Activated effector memory CD4-positive, alpha-beta T cell treated with anti-CD3 and anti-CD28 coated beads, Interleukin-2, amount 50 U/mL, for 16 hours (primary cell): ENCODE measurements around the gene NR4A3.

Experiments
- DNase-seq: peaks from one replicate; pipeline ENCODE4 v3.0.0-alpha.2; 2020

Gene NR4A3

DNA sequence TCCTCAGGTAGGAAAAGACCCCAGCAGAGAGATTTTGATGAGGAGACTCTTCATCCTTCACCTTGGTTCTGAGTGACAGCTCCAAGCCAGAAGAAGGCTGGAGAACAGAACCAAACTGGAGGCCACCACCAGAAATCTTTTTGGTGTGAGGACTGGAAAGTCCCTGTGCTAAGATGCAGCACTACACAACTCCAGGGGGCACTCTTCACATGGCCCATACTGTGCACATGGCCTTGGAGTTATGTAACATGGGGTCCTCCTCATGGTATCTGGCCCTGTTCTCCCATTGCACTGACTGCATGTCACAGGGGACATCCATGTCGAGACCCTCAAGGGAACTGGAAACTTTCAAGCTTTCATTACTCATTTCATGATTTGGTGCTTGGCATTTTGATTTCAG lies 67.4 kb downstream of the NR4A3 start:
- no peak for DNase-seq

DNA sequence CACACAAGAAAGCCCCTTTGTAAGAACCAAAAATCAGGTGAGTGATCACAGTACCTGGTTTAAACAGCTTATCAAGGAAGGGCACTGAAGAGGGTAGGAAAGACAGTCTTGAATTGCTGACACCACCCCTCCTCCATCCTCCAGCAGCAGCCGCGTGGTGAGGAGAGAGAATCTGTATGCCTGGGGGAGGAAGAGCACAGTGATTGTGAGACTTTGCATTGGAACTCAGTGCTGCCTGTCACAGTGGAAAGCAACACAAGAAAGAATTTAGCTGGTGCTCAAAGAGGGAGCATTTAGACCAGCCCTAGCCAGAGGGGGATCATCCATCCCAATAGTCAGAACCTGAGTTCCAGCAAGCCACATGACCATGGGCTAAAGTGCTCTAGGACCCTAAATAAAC lies 73.1 kb downstream of the NR4A3 start:
- DNase-seq, result no peak

DNA sequence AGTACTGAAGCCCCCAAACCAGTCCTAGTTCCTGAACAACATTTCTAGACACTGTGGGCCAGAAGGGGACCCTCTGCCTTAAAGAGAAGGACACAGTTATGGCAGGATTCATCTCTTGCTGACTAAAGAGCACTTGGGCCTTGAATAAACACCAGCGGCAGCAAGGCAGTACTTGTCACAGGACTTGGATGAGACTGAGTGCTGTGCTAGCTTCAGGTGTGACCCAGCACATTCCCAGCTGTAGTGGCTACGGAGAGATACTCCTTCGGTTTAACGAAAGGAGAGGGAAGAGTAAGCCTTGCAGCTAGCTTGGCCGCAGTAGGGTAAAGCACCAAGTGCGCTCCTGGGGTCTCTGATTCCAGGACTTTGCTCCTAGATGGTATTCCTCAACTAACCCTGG lies 73.8 kb downstream of the NR4A3 start:
- DNase-seq, result no peak

DNA sequence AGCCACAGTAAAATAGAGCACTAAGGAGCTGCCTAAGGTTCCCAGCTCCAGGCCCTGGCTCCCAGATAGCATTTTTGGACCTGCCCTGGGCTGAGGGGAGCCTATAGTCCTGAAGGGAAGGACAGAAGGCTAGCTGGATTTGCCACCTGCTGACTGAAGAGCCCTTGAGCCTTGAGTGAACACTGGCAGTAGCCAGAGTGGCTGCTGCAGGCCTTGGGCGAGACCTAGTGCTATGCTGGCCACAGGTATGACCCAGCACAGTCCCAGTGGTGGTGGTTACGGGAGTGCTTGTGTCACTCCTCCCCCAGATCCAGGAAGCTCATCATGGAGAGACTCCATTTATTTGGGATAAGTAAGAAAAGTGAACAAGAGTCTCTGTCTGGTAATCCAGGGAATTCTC lies 74.4 kb downstream of the NR4A3 start:
- no peak for DNase-seq

DNA sequence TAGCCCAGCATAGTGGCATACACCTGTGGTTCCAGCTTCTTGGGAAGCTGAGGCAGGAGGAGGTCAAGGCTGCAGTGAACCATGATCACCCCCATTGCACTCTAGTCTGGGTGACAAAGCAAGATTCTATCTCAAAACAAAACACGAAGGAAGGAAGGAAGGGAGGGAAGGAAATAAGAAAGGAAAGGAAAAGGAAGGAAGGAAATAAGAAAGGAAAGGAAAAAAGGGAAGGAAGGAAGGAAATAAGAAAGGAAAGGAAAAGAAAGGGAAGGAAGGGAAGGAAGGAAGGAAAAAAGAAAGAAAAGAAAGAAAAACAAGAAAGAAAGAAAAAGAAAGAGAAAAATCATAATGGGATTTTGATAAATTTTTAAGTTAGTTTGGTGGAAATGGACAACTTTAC lies 81.7 kb downstream of the NR4A3 start:
- DNase-seq, result no peak

DNA sequence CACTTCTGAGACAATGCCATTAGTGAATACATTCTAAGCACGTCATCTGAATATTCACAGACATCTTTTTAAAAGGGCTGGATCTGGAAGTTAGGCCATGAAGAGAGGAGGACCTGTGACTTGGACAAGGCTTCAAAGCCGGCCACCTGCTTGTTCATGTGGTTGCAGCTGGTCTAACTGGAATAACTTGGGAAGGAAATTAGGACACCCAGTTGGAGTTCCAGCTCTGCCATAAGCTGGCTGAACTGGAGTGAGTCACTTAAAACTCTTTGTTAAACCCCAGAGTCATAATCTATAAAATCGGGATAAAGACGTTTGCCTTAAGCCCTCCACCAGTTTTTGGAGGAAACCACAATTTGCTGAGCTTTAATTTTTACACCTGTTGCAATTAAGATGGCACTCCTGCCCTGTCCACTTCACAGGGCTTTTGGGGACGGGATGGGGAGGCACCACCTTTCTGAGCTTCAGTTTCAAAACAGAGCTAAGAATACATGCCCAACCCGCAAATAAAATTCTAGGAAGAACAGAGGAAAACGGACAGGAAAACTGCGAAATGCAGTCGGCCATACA lies 84.2 kb downstream of the NR4A3 start:
- no peak for DNase-seq

DNA sequence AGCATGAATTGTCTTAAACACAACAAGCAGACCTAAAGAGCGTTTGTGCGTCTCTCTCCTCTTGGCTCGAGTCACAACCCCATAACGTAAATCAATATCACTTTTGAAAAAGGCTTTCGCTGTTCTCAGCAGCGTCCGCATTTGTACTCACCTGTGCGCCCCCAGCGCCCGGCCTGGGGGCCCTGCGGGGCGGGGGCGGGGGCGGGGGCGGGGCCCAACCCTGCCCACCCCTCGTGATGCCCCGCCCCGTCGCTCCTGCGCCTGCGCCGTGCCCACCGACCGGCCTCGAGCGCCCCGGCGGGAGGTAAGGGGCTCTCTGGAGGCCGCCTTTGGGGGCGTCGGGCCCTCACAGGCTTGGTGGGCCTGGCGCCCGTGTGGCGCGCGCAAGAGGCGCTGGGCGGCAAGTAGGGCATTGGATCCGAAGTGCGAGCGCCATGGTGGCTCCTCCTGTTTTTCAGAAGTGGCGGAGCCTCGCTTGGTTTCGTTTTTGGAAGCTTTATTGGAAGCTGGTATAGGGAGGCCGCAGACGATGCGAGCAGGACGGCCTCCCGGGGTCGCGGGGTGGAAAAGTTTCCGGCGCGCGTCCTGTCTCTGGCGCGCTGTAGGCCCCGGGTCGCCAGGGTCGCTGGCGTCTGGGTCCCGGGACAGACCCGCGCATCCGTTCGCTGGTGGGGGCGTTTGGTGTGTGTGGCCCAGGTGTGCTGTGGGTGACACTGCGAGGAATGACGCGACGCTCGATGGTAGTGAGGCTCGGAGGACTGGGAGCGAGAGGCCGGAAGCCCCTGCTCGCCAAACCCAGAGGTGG lies 84.9 kb downstream of the NR4A3 start, which contains the start of gene STX17:
TSS of gene STX17 (plus strand) at position 252 of the 805 bp plus-strand sequence. CDS start 8,586 bp downstream, outside the sequence.
- peak; percentile 95 for DNase-seq

DNA sequence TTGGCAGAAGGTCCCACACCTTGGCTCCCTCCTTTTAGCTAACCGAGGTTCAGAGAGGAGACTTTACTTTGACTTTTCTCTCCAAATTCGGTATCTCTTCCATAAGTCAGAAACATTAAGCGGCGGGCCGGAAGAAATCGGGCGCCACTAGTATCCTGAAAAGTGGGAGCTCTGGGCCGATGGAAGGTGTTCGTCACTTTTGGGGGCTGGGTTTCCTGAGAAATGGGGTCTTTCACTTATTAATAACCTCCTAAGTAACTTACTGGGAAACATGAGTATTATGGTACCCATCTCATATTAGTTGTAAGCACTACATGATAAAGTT lies 85.5 kb downstream of the NR4A3 start:
- no peak for DNase-seq

DNA sequence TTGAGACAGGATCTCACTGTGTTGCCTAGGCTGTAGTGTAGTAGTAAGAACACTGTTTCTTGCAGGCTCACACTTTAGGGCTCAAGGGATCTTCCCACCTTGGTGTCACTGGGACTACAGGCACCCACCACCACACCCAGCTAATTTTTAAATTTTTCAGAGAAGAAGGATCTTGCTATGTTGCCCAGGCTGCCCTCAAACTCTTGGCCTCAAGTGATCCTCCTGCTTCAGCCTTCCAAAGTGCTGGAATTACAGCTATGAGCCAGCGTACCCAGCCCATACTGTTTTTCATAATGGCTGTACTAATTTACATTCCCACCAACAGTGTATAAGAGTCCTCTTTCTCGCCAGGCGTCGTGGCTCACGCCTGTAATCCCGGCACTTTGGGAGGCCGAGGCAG lies 89.9 kb downstream of the NR4A3 start:
- DNase-seq, result no peak
